Mesenchymal stem cell (in vitro differentiated cells and primary cell): ENCODE data around the gene RXRB.

ENCODE experiments used
- DNase-seq: peaks from one replicate; pipeline ENCODE4 v3.0.0-alpha.2; 2013
- H2AFZ ChIP-seq: one replicate; pipeline ENCODE4 v1.6.1; 2013; ENCODE audit warnings: low read depth, mild to moderate bottlenecking, control low read depth, inconsistent platforms, low read length, moderate library complexity
- H2AK5ac ChIP-seq: 2 replicates; pipeline ENCODE4 v1.6.1; 2013; ENCODE audit warnings: low read length, moderate library complexity, mild to moderate bottlenecking, inconsistent platforms; ENCODE audit not compliant: severe bottlenecking
- H2BK120ac ChIP-seq: one replicate; pipeline ENCODE4 v1.6.1; 2013; ENCODE audit warnings: low read depth, mild to moderate bottlenecking, inconsistent platforms, low read length, moderate library complexity
- H2BK12ac ChIP-seq, 2 experiments: one replicate each; pipeline ENCODE4 v1.6.1; 2013; ENCODE audit warnings: inconsistent platforms in 2 of 2, low read length in 2 of 2, mild to moderate bottlenecking in 2 of 2, moderate library complexity in 2 of 2, control low read depth in 1 of 2
- H2BK15ac ChIP-seq: one replicate; pipeline ENCODE4 v1.6.1; 2013; ENCODE audit warnings: mild to moderate bottlenecking, low read depth, inconsistent platforms; ENCODE audit not compliant: poor library complexity, severe bottlenecking
- H2BK5ac ChIP-seq: 2 replicates; pipeline ENCODE4 v1.6.1; 2013; ENCODE audit warnings: low read depth, mild to moderate bottlenecking, low read length, control low read depth, inconsistent platforms; ENCODE audit not compliant: poor library complexity, severe bottlenecking
- H3K14ac ChIP-seq, 2 experiments: one replicate each; pipeline ENCODE4 v1.6.1; 2013; ENCODE audit warnings: inconsistent platforms in 2 of 2, low read length in 2 of 2, control low read depth in 1 of 2, mild to moderate bottlenecking in 1 of 2, moderate library complexity in 1 of 2
- H3K18ac ChIP-seq, 2 experiments: one replicate each; pipeline ENCODE4 v1.6.1; 2013; ENCODE audit warnings: inconsistent platforms in 2 of 2, low read length in 2 of 2, control low read depth in 1 of 2, low read depth in 1 of 2, mild to moderate bottlenecking in 1 of 2
- H3K23ac ChIP-seq, 2 experiments: one replicate each; pipeline ENCODE4 v1.6.1; 2013; ENCODE audit warnings: inconsistent platforms in 2 of 2, low read length in 2 of 2, mild to moderate bottlenecking in 2 of 2, moderate library complexity in 2 of 2, control low read depth in 1 of 2
- H3K27ac ChIP-seq: 2 replicates; pipeline ENCODE4 v1.5.1; 2013; ENCODE audit warnings: mild to moderate bottlenecking, moderate library complexity, low read length, control low read depth, inconsistent platforms; ENCODE audit not compliant: poor library complexity, severe bottlenecking
- H3K27me3 ChIP-seq, 2 experiments: 2 replicates each; pipeline versions ENCODE4 v1.6.1 to v1.7.0; 2013; ENCODE audit warnings: low read length in 2 of 2, mild to moderate bottlenecking in 2 of 2, moderate library complexity in 2 of 2, control low read depth in 1 of 2, inconsistent platforms in 1 of 2; ENCODE audit not compliant: control insufficient read depth in 1 of 2, insufficient read depth in 1 of 2
- H3K36me3 ChIP-seq, 2 experiments: 2 replicates each; pipeline versions ENCODE4 v1.6.1 to v1.7.0; 2013; ENCODE audit warnings: low read length in 2 of 2, control low read depth in 1 of 2, inconsistent platforms in 1 of 2, low read depth in 1 of 2, mild to moderate bottlenecking in 1 of 2; ENCODE audit not compliant: insufficient read depth in 2 of 2, control insufficient read depth in 1 of 2
- H3K4ac ChIP-seq, 2 experiments: one replicate each; pipeline ENCODE4 v1.6.1; 2013; ENCODE audit warnings: inconsistent platforms in 2 of 2, low read length in 2 of 2, mild to moderate bottlenecking in 2 of 2, moderate library complexity in 2 of 2, control low read depth in 1 of 2, low read depth in 1 of 2
- H3K4me1 ChIP-seq: 2 replicates; pipeline ENCODE4 v1.6.1; 2013; ENCODE audit warnings: low read depth, low read length, control low read depth; ENCODE audit not compliant: control insufficient read depth, insufficient read depth
- H3K4me2 ChIP-seq: 2 replicates; pipeline ENCODE4 v1.6.1; 2013; ENCODE audit warnings: low read length, mild to moderate bottlenecking, inconsistent platforms; ENCODE audit not compliant: poor library complexity, severe bottlenecking
- H3K4me3 ChIP-seq, 2 experiments: 2 replicates each; pipeline versions ENCODE4 v1.5.1 to v1.7.0; 2013; ENCODE audit warnings: low read length in 2 of 2, mild to moderate bottlenecking in 2 of 2, control low read depth in 1 of 2, low read depth in 1 of 2; ENCODE audit not compliant: insufficient read depth in 1 of 2
- H3K79me1 ChIP-seq: replicated peaks from 2 replicates; pipeline ENCODE4 v1.6.1; 2013; ENCODE audit warnings: mild to moderate bottlenecking, control low read depth, low read length, inconsistent platforms; ENCODE audit not compliant: poor library complexity, severe bottlenecking
- H3K9ac ChIP-seq: 2 replicates; pipeline ENCODE4 v1.7.0; 2013; ENCODE audit warnings: mild to moderate bottlenecking, low read length, moderate library complexity
- H3K9me3 ChIP-seq: 2 replicates; pipeline ENCODE4 v1.7.0; 2013; ENCODE audit warnings: mild to moderate bottlenecking, low read length; ENCODE audit not compliant: control insufficient read depth
- H4K8ac ChIP-seq: one replicate; pipeline ENCODE4 v1.6.1; 2013; ENCODE audit warnings: inconsistent platforms, mild to moderate bottlenecking, low read length, moderate library complexity
- H4K91ac ChIP-seq: one replicate; pipeline ENCODE4 v1.6.1; 2013; ENCODE audit warnings: mild to moderate bottlenecking, low read length, inconsistent platforms
- WGBS: methylation state at CpG from one replicate; pipeline ENCODE4 v1.1.7; 2013; ENCODE audit warnings: mixed read lengths; 5-methylcytosine and 5-hydroxymethylcytosine counted together

Gene RXRB

DNA sequence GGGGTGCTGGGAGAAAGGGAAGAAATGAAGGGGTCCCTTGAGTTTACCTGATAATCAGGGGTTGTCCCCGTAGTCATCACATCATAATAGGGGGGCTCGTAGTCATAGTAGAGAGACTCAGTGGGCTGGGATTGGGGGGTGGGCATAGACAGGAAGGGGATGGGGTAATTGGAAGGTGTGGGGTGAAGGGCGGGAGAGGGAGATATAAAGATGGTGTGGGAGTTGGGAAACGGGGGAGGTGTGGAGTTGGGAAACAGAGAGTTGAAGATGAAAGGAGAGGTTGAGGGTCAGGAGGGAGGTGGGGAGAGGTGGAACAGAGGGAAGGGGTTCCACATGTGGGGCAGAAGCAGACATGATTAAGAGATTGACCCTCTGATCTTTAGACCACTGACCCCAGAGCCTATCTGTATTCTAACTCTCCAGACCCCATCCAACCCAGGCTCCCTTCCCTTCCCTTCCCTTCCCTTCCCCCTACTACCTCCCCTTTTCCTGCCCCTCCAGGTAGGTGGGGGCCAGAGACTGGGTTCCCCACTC lies 14.7 kb downstream of the RXRB start:
- Histone ChIP-seq H3K9ac (no peak overlapping the region), H2BK15ac (peak overlapping the region; percentile 17), H2BK120ac (no peak overlapping the region), H3K14ac (no peak overlapping the region), H3K27ac (no peak overlapping the region), H2BK12ac (no peak overlapping the region), H2AK5ac (no peak overlapping the region), H3K4ac (no peak overlapping the region), H3K4me1 (no peaks in the 10 kb centered on the region), H2AFZ (no peak overlapping the region), H2BK5ac (no peak overlapping the region), H3K79me1 (no peaks in the 10 kb centered on the region), H3K23ac (no peak overlapping the region), H3K36me3 (no peaks in the 10 kb centered on the region), H3K4me3 (no peak overlapping the region), H3K4me2 (no peak overlapping the region), H3K27me3 (peaks cover 34 to 42% of the 10 kb centered on the region in 2 experiments), H3K9me3 (no peaks in the 10 kb centered on the region), H3K18ac (no peak overlapping the region), H4K8ac (no peak overlapping the region), H4K91ac (no peak overlapping the region)
- 83% methylated on average over 4 of the region's 4 CpGs for WGBS
- no peak for DNase-seq

DNA sequence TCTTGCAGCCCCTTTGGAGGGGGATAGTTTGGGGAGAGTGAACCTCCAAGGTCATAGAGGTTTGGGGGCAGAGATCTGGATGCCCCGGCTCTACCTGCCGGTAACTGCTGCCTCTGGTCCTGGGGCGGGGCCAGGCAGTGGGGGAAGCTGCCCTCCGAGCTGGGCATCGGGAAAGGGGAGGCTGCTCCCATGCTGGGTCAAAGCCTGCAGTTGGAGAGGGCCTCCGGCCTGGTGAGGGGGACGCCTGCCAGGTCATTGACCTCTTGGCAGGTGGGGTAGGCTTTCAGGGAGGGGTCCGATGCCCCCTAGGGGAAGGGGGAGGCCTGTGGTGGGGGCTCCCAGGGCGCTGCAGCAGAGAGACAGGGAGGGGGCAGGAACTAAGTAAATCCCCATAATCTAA lies 15.3 kb downstream of the RXRB start:
- no peak overlapping the region for H3K18ac ChIP-seq
- H2AFZ ChIP-seq = no peak overlapping the region
- no peak overlapping the region for H2BK15ac ChIP-seq
- H3K79me1 ChIP-seq = no peaks in the 10 kb centered on the region
- no peak for DNase-seq
- no peak overlapping the region for H2AK5ac ChIP-seq
- no peaks in the 10 kb centered on the region for H3K36me3 ChIP-seq
- no peak overlapping the region for H3K4me2 ChIP-seq
- H3K4me1 ChIP-seq = no peaks in the 10 kb centered on the region
- no peak overlapping the region for H3K14ac ChIP-seq
- no peak overlapping the region for H2BK120ac ChIP-seq
- 75% methylated on average over 7 of the region's 9 CpGs for WGBS
- no peak overlapping the region for H3K4ac ChIP-seq
- H4K91ac ChIP-seq = no peak overlapping the region
- H3K9me3 ChIP-seq = no peaks in the 10 kb centered on the region
- peaks cover 29 to 36% of the 10 kb centered on the region in 2 experiments for H3K27me3 ChIP-seq
- H2BK5ac ChIP-seq = no peak overlapping the region
- H4K8ac ChIP-seq = no peak overlapping the region
- H3K9ac ChIP-seq = no peak overlapping the region
- no peak overlapping the region for H2BK12ac ChIP-seq
- H3K4me3 ChIP-seq = no peak overlapping the region
- H3K27ac ChIP-seq = no peak overlapping the region
- H3K23ac ChIP-seq = no peak overlapping the region

DNA sequence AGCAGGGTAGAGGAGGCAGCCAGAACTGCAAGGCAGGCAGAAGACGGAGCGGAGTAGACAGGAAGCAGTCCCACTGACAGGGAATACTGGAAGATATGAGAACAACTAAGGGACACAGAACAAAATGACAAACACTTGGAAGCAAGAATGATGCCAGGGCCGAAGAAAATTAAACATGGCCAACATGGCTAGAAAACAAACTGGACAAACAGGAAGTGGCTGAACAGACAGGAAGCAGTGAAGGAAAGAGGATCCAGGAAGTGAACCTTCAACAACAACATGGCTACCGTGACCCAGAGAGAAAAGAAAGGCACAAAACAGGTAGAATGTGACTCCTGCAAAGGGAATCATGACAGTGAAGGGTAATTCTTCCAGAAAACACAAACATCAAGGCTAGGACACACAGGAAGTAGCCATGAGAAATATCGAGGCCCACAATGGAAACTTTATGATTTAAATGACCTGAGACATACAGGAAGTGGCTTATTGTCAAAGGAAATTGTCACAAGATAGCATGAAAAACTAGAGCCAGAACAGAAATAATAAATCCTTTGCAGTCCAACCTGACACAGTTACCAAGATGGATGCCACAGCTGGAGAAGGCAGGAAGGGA lies 17.3 kb downstream of the RXRB start:
- H2BK5ac ChIP-seq = no peak overlapping the region
- no peak overlapping the region for H2BK120ac ChIP-seq
- H3K79me1 ChIP-seq = no peaks in the 10 kb centered on the region
- peaks cover 23 to 24% of the 10 kb centered on the region in 2 experiments for H3K27me3 ChIP-seq
- no peak overlapping the region for H2AK5ac ChIP-seq
- no peak overlapping the region for H2BK15ac ChIP-seq
- H3K4me1 ChIP-seq = no peaks in the 10 kb centered on the region
- H3K9me3 ChIP-seq = no peaks in the 10 kb centered on the region
- no peak for DNase-seq
- no peak overlapping the region for H3K18ac ChIP-seq
- no peak overlapping the region for H2AFZ ChIP-seq
- H3K23ac ChIP-seq = no peak overlapping the region
- no peak overlapping the region for H3K9ac ChIP-seq
- no peak overlapping the region for H3K4ac ChIP-seq
- H3K4me3 ChIP-seq = no peak overlapping the region
- H3K4me2 ChIP-seq = no peak overlapping the region
- H4K8ac ChIP-seq = peak overlapping the region; percentile 78
- 97% methylated on average over 5 of the region's 5 CpGs for WGBS
- no peak overlapping the region for H2BK12ac ChIP-seq
- no peaks in the 10 kb centered on the region for H3K36me3 ChIP-seq
- no peak overlapping the region for H3K14ac ChIP-seq
- no peak overlapping the region for H3K27ac ChIP-seq
- no peak overlapping the region for H4K91ac ChIP-seq

DNA sequence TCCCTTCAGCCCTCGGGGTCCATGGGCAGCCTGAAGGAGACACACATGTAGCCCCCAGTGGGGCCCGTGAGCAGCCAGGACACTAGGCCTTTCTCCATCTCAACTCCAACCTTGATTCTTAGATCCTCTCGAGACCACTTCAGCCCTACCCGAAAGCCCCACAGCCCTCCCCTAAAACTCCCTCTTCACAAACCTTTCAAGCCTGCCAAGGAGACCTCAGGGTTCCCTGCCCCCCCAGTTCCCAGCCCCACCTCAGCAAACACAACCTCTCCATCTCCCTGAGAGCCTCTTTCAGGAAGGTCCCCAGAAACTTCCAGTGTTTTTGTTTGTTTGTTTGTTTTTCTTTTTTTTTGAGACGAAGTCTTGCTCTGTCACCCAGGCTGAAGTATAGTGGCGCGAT lies 19.3 kb downstream of the RXRB start:
- Histone ChIP-seq H3K9me3 (no peaks in the 10 kb centered on the region), H2BK15ac (no peak overlapping the region), H3K4me2 (no peak overlapping the region), H3K4me1 (peaks cover 2% of the 10 kb centered on the region), H4K8ac (no peak overlapping the region), H2AK5ac (no peak overlapping the region), H3K18ac (no peak overlapping the region), H3K4ac (no peak overlapping the region), H3K4me3 (no peak overlapping the region), H4K91ac (no peak overlapping the region), H3K27ac (no peak overlapping the region), H3K36me3 (no peaks in the 10 kb centered on the region), H2AFZ (no peak overlapping the region), H2BK5ac (no peak overlapping the region), H3K14ac (no peak overlapping the region), H3K9ac (no peak overlapping the region), H3K27me3 (peaks cover 11% of the 10 kb centered on the region in 2 experiments), H3K23ac (no peak overlapping the region), H2BK12ac (no peak overlapping the region), H2BK120ac (no peak overlapping the region), H3K79me1 (no peaks in the 10 kb centered on the region)
- WGBS = 92% methylated on average over 4 of the region's 7 CpGs
- DNase-seq = no peak
